ENCODE measurements around the gene LBP.

- TF ChIP-seq GABPA (IDR thresholded peaks at IDR 0.05; ENCODE audit: low read depth) (no peak), POLR2AphosphoS5 (IDR thresholded peaks at IDR 0.05; ENCODE audit: low read depth) (no peak)
- TF ChIP-seq, protein P1, sequence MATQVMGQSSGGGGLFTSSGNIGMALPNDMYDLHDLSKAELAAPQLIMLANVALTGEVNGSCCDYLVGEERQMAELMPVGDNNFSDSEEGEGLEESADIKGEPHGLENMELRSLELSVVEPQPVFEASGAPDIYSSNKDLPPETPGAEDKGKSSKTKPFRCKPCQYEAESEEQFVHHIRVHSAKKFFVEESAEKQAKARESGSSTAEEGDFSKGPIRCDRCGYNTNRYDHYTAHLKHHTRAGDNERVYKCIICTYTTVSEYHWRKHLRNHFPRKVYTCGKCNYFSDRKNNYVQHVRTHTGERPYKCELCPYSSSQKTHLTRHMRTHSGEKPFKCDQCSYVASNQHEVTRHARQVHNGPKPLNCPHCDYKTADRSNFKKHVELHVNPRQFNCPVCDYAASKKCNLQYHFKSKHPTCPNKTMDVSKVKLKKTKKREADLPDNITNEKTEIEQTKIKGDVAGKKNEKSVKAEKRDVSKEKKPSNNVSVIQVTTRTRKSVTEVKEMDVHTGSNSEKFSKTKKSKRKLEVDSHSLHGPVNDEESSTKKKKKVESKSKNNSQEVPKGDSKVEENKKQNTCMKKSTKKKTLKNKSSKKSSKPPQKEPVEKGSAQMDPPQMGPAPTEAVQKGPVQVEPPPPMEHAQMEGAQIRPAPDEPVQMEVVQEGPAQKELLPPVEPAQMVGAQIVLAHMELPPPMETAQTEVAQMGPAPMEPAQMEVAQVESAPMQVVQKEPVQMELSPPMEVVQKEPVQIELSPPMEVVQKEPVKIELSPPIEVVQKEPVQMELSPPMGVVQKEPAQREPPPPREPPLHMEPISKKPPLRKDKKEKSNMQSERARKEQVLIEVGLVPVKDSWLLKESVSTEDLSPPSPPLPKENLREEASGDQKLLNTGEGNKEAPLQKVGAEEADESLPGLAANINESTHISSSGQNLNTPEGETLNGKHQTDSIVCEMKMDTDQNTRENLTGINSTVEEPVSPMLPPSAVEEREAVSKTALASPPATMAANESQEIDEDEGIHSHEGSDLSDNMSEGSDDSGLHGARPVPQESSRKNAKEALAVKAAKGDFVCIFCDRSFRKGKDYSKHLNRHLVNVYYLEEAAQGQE (IDR thresholded peaks at IDR 0.05; ENCODE audit: insufficient replicate concordance, low read depth) = no peak
- TF ChIP-seq, protein P2, sequence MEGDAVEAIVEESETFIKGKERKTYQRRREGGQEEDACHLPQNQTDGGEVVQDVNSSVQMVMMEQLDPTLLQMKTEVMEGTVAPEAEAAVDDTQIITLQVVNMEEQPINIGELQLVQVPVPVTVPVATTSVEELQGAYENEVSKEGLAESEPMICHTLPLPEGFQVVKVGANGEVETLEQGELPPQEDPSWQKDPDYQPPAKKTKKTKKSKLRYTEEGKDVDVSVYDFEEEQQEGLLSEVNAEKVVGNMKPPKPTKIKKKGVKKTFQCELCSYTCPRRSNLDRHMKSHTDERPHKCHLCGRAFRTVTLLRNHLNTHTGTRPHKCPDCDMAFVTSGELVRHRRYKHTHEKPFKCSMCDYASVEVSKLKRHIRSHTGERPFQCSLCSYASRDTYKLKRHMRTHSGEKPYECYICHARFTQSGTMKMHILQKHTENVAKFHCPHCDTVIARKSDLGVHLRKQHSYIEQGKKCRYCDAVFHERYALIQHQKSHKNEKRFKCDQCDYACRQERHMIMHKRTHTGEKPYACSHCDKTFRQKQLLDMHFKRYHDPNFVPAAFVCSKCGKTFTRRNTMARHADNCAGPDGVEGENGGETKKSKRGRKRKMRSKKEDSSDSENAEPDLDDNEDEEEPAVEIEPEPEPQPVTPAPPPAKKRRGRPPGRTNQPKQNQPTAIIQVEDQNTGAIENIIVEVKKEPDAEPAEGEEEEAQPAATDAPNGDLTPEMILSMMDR (IDR thresholded peaks at IDR 0.05; ENCODE audit: insufficient read depth, low read length) = no peak
Measured at GRCh38 chr20:38355161-38356012, 9.1 kb downstream of the LBP start.

All from HL-60 (cell line).